ENCODE data around the gene GDF10.

GDF10 gene

DNA sequence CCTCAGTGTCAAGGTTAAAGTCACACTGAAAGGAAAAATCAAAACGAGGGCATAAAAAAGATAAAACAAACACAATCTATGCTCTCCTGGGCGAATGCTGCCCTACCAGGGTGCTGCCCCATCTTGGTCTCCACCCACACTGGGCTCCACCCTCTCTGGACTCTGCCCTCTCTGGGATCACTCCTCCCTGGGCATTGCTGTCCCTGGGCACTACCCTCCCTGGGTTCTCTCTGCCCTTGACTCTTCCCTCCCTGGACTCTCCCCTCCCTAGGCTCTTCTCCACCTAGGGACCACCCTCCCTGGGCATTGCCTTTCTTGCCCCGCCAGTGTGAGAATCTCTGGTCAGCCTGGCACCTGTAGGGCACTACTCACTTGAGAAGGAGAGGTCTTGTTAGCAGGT is 30.8 kb downstream of the GDF10 start:
- TF ChIP-seq, protein P1, sequence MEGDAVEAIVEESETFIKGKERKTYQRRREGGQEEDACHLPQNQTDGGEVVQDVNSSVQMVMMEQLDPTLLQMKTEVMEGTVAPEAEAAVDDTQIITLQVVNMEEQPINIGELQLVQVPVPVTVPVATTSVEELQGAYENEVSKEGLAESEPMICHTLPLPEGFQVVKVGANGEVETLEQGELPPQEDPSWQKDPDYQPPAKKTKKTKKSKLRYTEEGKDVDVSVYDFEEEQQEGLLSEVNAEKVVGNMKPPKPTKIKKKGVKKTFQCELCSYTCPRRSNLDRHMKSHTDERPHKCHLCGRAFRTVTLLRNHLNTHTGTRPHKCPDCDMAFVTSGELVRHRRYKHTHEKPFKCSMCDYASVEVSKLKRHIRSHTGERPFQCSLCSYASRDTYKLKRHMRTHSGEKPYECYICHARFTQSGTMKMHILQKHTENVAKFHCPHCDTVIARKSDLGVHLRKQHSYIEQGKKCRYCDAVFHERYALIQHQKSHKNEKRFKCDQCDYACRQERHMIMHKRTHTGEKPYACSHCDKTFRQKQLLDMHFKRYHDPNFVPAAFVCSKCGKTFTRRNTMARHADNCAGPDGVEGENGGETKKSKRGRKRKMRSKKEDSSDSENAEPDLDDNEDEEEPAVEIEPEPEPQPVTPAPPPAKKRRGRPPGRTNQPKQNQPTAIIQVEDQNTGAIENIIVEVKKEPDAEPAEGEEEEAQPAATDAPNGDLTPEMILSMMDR (IDR thresholded peaks at IDR 0.05; ENCODE audit: low read depth, low read length): no peak
- DNase-seq (ENCODE audit: extremely low read depth, low read depth): no peak

DNA sequence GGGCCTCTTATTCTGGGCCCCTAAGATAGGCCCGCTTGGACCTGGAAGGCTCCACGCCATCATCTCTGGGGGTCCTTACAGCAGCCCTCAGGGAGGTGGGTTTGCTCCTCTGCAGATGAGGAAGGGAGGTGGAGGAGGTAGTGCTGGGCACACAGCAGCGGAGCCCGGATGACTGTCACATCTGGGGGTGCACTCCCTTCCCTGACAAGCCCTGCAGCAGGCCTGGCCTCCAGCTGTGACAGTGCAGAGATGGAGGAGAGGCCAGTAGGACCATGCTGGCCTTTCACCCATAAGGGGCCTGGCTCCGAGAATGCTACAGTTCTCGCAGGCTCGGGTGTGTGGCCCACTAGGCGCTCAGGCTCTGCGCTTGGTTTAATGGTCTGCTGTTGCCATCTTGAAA is 31.5 kb downstream of the GDF10 start:
- TF ChIP-seq, protein P1 (IDR thresholded peaks at IDR 0.05; ENCODE audit: low read depth, low read length): no peak
- DNase-seq (ENCODE audit: extremely low read depth, low read depth): no peak

DNA sequence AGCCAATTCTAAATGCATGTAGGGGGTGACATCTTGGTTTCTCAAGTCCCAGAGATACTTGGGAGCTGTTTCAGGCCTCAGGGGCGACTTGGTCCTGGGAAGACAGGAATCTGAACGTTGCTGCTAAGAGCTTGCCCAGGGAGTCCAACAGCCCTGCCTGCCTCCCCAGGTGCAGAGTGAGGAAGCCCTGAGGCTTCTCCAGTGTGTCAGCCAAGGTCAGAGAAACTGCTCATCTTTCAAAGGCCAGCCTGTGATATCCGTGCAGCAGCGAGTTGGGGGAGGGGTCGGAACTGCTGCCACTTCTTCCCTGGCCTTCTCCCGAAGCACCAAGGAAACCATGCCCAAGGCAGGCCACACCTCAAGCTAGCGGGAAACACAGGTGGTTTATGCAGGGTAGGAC is 32.0 kb downstream of the GDF10 start:
- DNase-seq (ENCODE audit: extremely low read depth, low read depth): no peak
- TF ChIP-seq, protein P1 (IDR thresholded peaks at IDR 0.05; ENCODE audit: low read depth, low read length): no peak

DNA sequence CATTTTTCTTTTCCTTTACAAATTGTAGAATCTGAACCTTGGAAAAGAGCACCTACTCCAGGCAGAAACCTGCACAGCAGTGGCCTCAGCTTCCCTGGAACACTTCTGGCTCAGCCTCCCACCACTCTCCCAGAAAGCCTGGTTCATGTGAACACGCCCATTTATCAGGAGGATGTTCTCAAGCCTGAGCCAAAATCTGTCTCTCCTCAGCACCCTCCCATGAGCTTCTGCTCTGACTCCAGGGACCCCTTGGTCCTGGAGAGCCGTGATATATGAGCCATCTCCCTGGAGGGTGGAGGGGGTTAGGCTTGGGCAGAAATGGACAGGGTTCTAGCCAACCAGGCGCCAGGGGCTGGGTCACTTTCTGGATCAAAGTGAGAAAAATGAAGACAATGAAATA is 32.4 kb downstream of the GDF10 start:
- TF ChIP-seq, protein P1 (IDR thresholded peaks at IDR 0.05; ENCODE audit: low read depth, low read length): no peak
- no peak for DNase-seq (ENCODE audit: extremely low read depth, low read depth)

DNA sequence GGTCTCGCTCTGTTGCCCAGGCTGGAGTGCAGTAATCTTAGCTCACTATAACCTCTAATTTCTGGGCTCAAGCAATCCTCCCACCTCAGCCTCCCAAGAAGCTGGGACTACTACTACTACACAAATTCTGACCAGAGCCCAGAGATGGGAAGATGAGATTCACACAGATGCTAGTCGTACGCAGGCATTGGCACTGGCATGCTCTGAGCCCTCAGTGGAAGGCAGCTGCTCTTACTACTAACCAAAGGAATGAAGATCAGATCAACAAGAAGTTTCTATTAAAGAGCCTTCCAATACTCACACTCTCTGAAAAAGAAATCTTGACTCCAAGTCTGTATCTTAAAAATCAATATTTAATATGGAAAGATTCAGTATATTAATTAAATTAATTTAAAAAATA is 32.9 kb downstream of the GDF10 start:
- DNase-seq (ENCODE audit: extremely low read depth, low read depth): no peak
- TF ChIP-seq, protein P1 (IDR thresholded peaks at IDR 0.05; ENCODE audit: low read depth, low read length): no peak

DNA sequence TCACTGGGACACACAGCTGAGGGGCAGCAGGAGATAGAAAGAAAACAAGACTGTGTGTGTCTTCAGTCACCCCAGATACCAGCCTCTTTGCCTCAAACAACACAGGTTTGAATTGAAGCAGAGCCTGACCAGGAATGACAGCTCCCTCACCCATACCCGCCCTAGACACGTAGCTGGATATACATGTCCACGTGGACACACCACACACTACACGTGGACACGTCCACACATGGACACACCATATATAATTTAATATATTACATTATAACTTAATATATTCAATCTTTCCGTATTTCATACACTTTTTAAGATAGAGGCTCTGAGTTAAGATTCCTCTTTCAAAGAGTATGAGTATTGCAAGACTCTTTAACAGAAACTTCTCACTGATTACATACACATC is 33.5 kb downstream of the GDF10 start:
- TF ChIP-seq, protein P1 (IDR thresholded peaks at IDR 0.05; ENCODE audit: low read depth, low read length): no peak
- DNase-seq (ENCODE audit: extremely low read depth, low read depth): no peak

DNA sequence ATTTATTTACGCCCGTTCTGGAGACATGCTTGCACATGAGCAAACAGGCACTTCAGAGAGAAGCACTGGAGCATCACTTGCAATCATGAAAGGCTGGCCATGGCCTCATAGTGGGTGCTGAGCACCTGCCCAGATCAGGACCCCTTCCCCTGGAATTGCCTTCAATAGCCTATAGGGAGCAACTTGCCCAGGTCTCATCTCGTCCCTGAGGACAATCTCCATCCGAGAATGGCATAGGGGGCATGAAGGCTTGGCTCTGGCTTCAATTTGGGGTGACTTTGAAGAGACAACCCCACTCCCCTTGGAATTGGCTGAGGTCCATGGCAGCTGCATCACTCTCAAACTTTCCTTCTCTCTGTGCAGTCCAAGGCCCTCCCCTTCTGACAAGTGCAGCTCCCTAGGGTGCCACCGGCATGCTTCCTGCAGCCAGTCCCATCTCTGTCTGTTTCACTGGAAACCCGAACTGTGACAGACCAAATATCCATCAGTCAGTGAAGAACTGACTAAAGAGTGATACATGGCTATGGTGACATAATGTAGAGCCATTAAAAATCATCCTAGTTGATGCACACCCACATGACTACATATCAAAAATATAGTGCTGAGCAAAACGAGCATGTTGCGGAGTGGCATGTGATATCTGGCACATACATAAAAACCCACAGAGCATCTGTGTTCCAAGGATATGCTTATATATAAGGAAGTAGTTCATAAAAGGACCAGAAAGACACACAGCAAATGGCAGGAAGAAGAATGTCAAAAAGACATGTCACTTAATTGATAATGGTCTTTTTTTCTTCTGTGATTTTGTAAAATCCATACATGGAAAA is 34.7 kb downstream of the GDF10 start:
- DNase-seq (ENCODE audit: extremely low read depth, low read depth): no peak
- TF ChIP-seq, protein P1 (IDR thresholded peaks at IDR 0.05; ENCODE audit: low read depth, low read length): no peak

Data from AG09319 (cell line).